Retinal pigment epithelial cell (primary cell): ENCODE data around the gene PIGA.
"Not testable (repeated sequence)": the region's sequence is repeated elsewhere in the genome, so short reads cannot be mapped to it uniquely, and the experiment has no call there.

Experiments
- DNase-seq: peaks from one replicate; pipeline ENCODE4 v3.0.0-alpha.2; 2010; ENCODE audit warnings: low read depth
- H3K4me3 ChIP-seq: 2 replicates; pipeline ENCODE4 v1.5.1; 2011; ENCODE audit warnings: mild to moderate bottlenecking, low read length, control low read depth, moderate library complexity
- CTCF ChIP-seq: conservative IDR thresholded peaks from 2 replicates; pipeline ENCODE4 v1.5.1; 2011; ENCODE audit warnings: low read depth, low read length, control low read depth, inconsistent platforms

The PIGA gene

DNA sequence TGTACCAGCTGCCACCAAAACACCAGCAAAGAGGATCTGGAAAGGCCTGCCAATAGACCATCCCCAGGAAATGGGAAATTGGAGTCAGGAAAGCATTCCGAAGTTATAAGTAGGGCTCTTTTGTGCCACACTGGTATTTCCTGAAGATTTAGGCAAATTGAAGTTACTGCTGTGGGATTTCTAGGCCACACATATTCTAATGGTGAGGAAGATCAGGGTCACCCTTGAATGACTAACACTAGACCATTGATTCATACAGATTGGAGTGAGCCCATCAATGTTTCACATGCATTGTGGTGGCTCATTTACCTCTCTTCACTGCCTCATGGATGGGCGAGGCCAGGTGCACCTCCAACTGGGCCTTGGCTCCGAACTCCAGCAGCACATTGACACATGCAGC is 42.5 kb downstream of the PIGA start:
- no peak for TF ChIP-seq CTCF
- DNase-seq = no peak
- H3K4me3 ChIP-seq = no peak overlapping the region

GRCh38 chrX:15277604-15278003 is 57.7 kb downstream of the PIGA start:
- TF ChIP-seq CTCF = no peak
- no peak overlapping the region for H3K4me3 ChIP-seq
- no peak for DNase-seq

GRCh38 chrX:15274946-15275345 is 60.4 kb downstream of the PIGA start:
- TF ChIP-seq CTCF = no peak
- H3K4me3 ChIP-seq = no peak overlapping the region
- no peak for DNase-seq

DNA sequence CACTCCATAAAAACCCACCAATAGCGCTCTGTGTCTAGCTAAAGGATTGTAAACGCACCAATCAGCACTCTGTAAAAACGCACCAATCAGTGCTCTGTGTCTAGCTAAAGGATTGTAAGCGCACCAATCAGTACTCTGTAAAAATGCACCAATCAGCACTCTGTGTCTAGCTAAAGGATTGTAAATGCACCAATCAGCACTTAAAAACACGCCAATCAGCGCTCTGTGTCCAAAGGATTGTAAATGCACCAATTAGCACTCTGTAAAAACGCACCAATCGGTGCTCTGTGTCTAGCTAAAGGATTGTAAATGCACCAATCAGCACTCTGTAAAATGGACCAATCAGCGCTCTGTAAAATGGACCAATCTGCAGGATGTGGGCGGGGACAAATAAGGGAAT is 62.0 kb downstream of the PIGA start:
- DNase-seq, H3K4me3 ChIP-seq: not testable (repeated sequence)

GRCh38 chrX:15271757-15272156 is 63.6 kb downstream of the PIGA start:
- no peak for TF ChIP-seq CTCF
- DNase-seq = no peak
- no peak overlapping the region for H3K4me3 ChIP-seq

- no peak for DNase-seq
- H3K4me3 ChIP-seq = no peak within 1 kb of the TSS
- TF ChIP-seq CTCF = no peak
Observed at GRCh38 chrX:15269618-15270521, 65.5 kb downstream of the PIGA start, which contains the start of gene ASB9. Gene ASB9, minus strand, starts transcription at chrX:15270083. Its CDS starts 209 bp downstream, at chrX:15269874.
